CD14-positive monocyte (primary cell): ENCODE data around the gene TMEM134. TPM values are rescaled to one million over a fixed set of nuclear protein-coding genes. Genes with fewer than 3 reads are reported as not detected.

Source experiments
- DNase-seq, 3 donors: peaks; one replicate each; pipeline ENCODE4 v3.0.0-alpha.2; 2011 to 2022
- H2AFZ ChIP-seq: 2 replicates; pipeline ENCODE4 v1.6.0; 2012; ENCODE audit warnings: mild to moderate bottlenecking, low read depth, low read length, inconsistent platforms; ENCODE audit not compliant: insufficient read depth, poor library complexity, severe bottlenecking
- H3K27ac ChIP-seq, 2 donors: 1 replicate in 1 of 2; 2 replicates in 1 of 2; pipeline ENCODE4 v1.5.1; 2012 to 2013; ENCODE audit warnings: low read length in 2 of 2, control low read depth in 1 of 2, inconsistent platforms in 1 of 2, low read depth in 1 of 2, mild to moderate bottlenecking in 1 of 2
- H3K27me3 ChIP-seq, 2 donors: one replicate each; pipeline versions ENCODE4 v1.6.0 to v1.6.1; 2011 to 2013; ENCODE audit warnings: low read length in 2 of 2; ENCODE audit not compliant: control insufficient read depth in 2 of 2, insufficient read depth in 2 of 2
- H3K36me3 ChIP-seq, 2 donors: replicated peaks in 1 of 2; 1 replicate in 1 of 2; 2 replicates in 1 of 2; pipeline versions ENCODE4 v1.5.1 to v1.6.1; 2012 to 2013; ENCODE audit warnings: low read length in 2 of 2, control low read depth in 1 of 2, inconsistent platforms in 1 of 2, mild to moderate bottlenecking in 1 of 2; ENCODE audit not compliant: insufficient read depth in 2 of 2, control insufficient read depth in 1 of 2
- H3K4me1 ChIP-seq, 2 donors: 1 replicate in 1 of 2; 2 replicates in 1 of 2; pipeline versions ENCODE4 v1.5.1 to v1.6.1; 2012 to 2013; ENCODE audit warnings: low read length in 2 of 2, control low read depth in 1 of 2, inconsistent platforms in 1 of 2, mild to moderate bottlenecking in 1 of 2, moderate library complexity in 1 of 2; ENCODE audit not compliant: insufficient read depth in 2 of 2, control insufficient read depth in 1 of 2
- H3K4me2 ChIP-seq: replicated peaks from 2 replicates; pipeline ENCODE3; 2012; ENCODE audit warnings: low read length, moderate library complexity, mild to moderate bottlenecking; ENCODE audit not compliant: poor library complexity, severe bottlenecking; ENCODE audit errors: extremely low read depth
- H3K4me3 ChIP-seq, 3 experiments: fragments of 200-600 bp in 1 of 3; sonication (generic) in 1 of 3; replicated peaks in 1 of 3; 1 replicate in 2 of 3; 2 replicates in 1 of 3; pipeline ENCODE4 v1.5.1; 2011 to 2013; ENCODE audit warnings: low read length in 3 of 3, mild to moderate bottlenecking in 3 of 3, control low read depth in 2 of 3, low read depth in 2 of 3, inconsistent platforms in 1 of 3, moderate library complexity in 1 of 3
- H3K79me2 ChIP-seq: 2 replicates; pipeline ENCODE4 v1.6.0; 2012; ENCODE audit warnings: mild to moderate bottlenecking, control low read depth, inconsistent platforms, low read length, moderate library complexity; ENCODE audit not compliant: insufficient read depth
- H3K9ac ChIP-seq: 2 replicates; pipeline ENCODE4 v1.6.0; 2017; ENCODE audit warnings: low read length, mild to moderate bottlenecking; ENCODE audit not compliant: insufficient read depth, poor library complexity, severe bottlenecking
- H3K9me3 ChIP-seq, 2 donors: replicated peaks in 1 of 2; 1 replicate in 1 of 2; 2 replicates in 1 of 2; pipeline versions ENCODE4 v1.5.1 to v1.6.1; 2012 to 2013; ENCODE audit warnings: low read length in 2 of 2, control low read depth in 1 of 2; ENCODE audit not compliant: control insufficient read depth in 1 of 2, insufficient read depth in 1 of 2
- H4K20me1 ChIP-seq: 2 replicates; pipeline ENCODE4 v1.6.0; 2012; ENCODE audit warnings: mild to moderate bottlenecking, low read length, control low read depth, moderate library complexity; ENCODE audit not compliant: insufficient read depth
- H3K27ac Mint-ChIP-seq, 7 donors: one replicate each; pipeline ENCODE4 v1.8.0; 2020; ENCODE audit warnings: mild to moderate bottlenecking in 7 of 7, mixed read lengths in 7 of 7, moderate library complexity in 6 of 7, inconsistent platforms in 2 of 7
- H3K27me3 Mint-ChIP-seq, 3 donors: one replicate each; pipeline ENCODE4 v1.8.0; 2021 to 2022; ENCODE audit warnings: low read depth in 3 of 3, mild to moderate bottlenecking in 3 of 3, mixed read lengths in 3 of 3, moderate library complexity in 3 of 3, inconsistent platforms in 1 of 3
- H3K36me3 Mint-ChIP-seq, 2 donors: one replicate each; pipeline ENCODE4 v1.8.0; 2020; ENCODE audit warnings: mixed read lengths in 2 of 2, inconsistent platforms in 1 of 2, mild to moderate bottlenecking in 1 of 2
- H3K4me1 Mint-ChIP-seq: one replicate; pipeline ENCODE4 v1.8.0; 2020; ENCODE audit warnings: mild to moderate bottlenecking, mixed read lengths
- H3K4me3 Mint-ChIP-seq, 2 donors: one replicate each; pipeline ENCODE4 v1.8.0; 2020; ENCODE audit warnings: mild to moderate bottlenecking in 2 of 2, mixed read lengths in 2 of 2, moderate library complexity in 1 of 2
- H3K9me3 Mint-ChIP-seq, 7 donors: one replicate each; pipeline ENCODE4 v1.8.0; 2020 to 2022; ENCODE audit warnings: mixed read lengths in 7 of 7, mild to moderate bottlenecking in 6 of 7, moderate library complexity in 6 of 7, inconsistent platforms in 2 of 7
- WGBS: methylation state at CpG from one replicate; pipeline ENCODE4 v1.1.5; 2013; ENCODE audit warnings: missing lambda C conversion rate; ENCODE audit not compliant: insufficient coverage; 5-methylcytosine and 5-hydroxymethylcytosine counted together
- intact Hi-C, 2 donors: fragments of 100-400 bp; cut with micrococcal nuclease; formaldehyde crosslinking; loops; one replicate each; pipeline versions ENCODE4 v1.15.0 to v1.15.1; 2023
- polyA plus RNA-seq, 3 donors: library from polyadenylated mRNA; depleted of rRNA in 1 of 3; unstranded in 2 of 3; stranded (reverse) in 1 of 3; fragments of 300-500 nt in 2 of 3; fragments of >200 nt in 1 of 3; fragmentation: Illumina TruSeq in 2 of 3; gene quantifications; 1 replicate in 2 of 3; 2 replicates in 1 of 3; pipeline ENCODE4 v1.2.3, GENCODE V29; 2012 to 2021
- TF ChIP-seq, protein P1 (sequence below): fragments of 200-600 bp; IDR thresholded peaks from one replicate; pipeline ENCODE4 v1.8.0; 2022; ENCODE audit warnings: antibody characterized with exemption, mild to moderate bottlenecking

TMEM134 gene
- polyA plus RNA-seq, 3 donors = 67.4 to 104 (median 76.8) TPM

DNA sequence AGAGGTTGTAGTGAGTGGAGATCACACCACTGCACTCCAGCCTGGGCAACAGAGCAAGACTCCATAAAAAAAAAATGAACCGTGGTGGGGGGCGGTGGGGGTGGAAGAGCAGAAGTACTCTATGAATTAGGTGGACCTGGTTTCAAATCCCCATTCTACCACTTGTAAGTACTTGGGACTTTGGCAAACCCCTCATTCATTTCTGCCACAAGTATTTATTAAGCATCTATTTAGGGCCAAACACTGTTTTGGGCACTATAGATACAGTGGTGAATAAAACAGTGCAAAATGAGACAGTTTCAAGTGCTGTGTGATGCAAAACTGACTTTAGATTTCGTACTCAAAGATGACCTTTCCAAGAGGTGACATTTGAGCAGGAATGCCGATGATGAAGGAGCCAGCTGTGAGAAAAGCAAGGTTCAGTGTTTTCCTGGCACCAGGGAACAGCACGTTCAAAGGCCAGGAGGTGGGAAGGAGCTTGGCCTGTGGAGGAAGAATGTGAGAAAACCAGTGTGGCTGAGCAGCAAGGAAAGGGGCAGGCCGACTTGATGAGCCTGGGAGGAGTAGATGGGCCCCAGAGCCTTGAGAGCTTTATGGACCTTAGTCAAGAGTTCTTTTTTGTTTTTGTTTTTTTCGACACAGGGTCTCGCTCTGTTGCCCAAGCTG, 1.4 kb upstream of the TMEM134 start:
- Histone ChIP-seq H3K4me1 (peaks cover 13 to 30% of the 10 kb centered on the region in 2 donors), H3K4me3 (no peak overlapping the region), H4K20me1 (no peaks in the 10 kb centered on the region), H3K9me3 (no peaks in the 10 kb centered on the region), H2AFZ (no peak overlapping the region), H3K4me2 (no peak overlapping the region), H3K27ac (no peak overlapping the region), H3K36me3 (no peaks in the 10 kb centered on the region), H3K27me3 (no peaks in the 10 kb centered on the region), H3K9ac (no peak overlapping the region), H3K79me2 (no peaks in the 10 kb centered on the region)
- Mint-ChIP-seq H3K4me1 (peaks cover 20% of the 10 kb centered on the region), H3K9me3 (no peaks in the 10 kb centered on the region), H3K27ac (peak overlapping the region in 1 of 7 donors; percentile 2), H3K36me3 (peaks cover 0 to under 1% of the 10 kb centered on the region in 2 donors), H3K4me3 (no peak overlapping the region), H3K27me3 (peaks cover 0 to 14% (median 5%) of the 10 kb centered on the region in 3 donors)
- no peak for DNase-seq
- intact Hi-C loops = no loop called here
- WGBS = 97% methylated on average over 6 of the region's 8 CpGs
- TF ChIP-seq, protein P1, sequence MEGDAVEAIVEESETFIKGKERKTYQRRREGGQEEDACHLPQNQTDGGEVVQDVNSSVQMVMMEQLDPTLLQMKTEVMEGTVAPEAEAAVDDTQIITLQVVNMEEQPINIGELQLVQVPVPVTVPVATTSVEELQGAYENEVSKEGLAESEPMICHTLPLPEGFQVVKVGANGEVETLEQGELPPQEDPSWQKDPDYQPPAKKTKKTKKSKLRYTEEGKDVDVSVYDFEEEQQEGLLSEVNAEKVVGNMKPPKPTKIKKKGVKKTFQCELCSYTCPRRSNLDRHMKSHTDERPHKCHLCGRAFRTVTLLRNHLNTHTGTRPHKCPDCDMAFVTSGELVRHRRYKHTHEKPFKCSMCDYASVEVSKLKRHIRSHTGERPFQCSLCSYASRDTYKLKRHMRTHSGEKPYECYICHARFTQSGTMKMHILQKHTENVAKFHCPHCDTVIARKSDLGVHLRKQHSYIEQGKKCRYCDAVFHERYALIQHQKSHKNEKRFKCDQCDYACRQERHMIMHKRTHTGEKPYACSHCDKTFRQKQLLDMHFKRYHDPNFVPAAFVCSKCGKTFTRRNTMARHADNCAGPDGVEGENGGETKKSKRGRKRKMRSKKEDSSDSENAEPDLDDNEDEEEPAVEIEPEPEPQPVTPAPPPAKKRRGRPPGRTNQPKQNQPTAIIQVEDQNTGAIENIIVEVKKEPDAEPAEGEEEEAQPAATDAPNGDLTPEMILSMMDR = no peak

DNA sequence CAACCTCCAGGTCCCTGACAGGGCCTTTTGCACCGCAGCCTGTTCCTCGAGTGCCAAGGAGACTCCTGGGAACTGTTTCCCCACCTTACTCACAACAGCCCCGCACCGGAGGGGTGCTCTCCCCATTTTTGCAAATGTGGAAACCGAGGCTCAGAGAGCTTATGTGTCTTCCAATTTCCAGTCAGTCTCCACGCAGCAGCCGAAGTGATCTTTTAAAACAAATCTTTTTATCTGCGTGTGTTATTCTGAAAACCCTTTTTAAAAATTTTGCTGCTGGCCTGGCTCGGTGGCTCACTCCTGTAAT, 409 bp upstream of the TMEM134 start:
- Histone ChIP-seq H3K36me3 (no peaks in the 10 kb centered on the region), H3K27me3 (no peaks in the 10 kb centered on the region), H3K79me2 (peaks cover 7% of the 10 kb centered on the region), H3K4me1 (peaks cover 21 to 38% of the 10 kb centered on the region in 2 donors), H3K4me2 (peak overlapping the region; percentile 92), H3K9me3 (no peaks in the 10 kb centered on the region), H3K4me3 (peak overlapping the region; percentile 52 to 88 (median 63)), H3K9ac (peak overlapping the region; percentile 72), H4K20me1 (no peaks in the 10 kb centered on the region), H3K27ac (peak overlapping the region; percentile 41 to 90), H2AFZ (peak overlapping the region; percentile 96)
- H3K9me3 Mint-ChIP-seq = no peaks in the 10 kb centered on the region
- H3K4me1 Mint-ChIP-seq = peaks cover 25% of the 10 kb centered on the region
- peak overlapping the region in 5 of 7 donors; percentile 75 to 85 (median 79) for H3K27ac Mint-ChIP-seq
- H3K27me3 Mint-ChIP-seq = peaks cover 0 to 12% (median 5%) of the 10 kb centered on the region in 3 donors
- TF ChIP-seq, protein P1 = peak; percentile 21
- WGBS = 21% methylated on average over 9 of the region's 9 CpGs
- peak overlapping the region; percentile 69 to 85 for H3K4me3 Mint-ChIP-seq
- peaks cover 0 to 2% of the 10 kb centered on the region in 2 donors for H3K36me3 Mint-ChIP-seq
- intact Hi-C loops = loop anchor here (1.0 to 5.0 kb wide), 5 partner anchors 33 to 67 kb away; partner anchors contain the start of genes PPP1CA (in 1 of the 2), RPS6KB2 (in 1 of the 2) and TBC1D10C (in 1 of the 2)
- DNase-seq = no peak
